Breast epithelium (tissue), 3 donors: ENCODE measurements around the gene JPH2.

Experiments
- POLR2A ChIP-seq: fragments of 450-650 bp; IDR thresholded peaks from one replicate; pipeline ENCODE4 v1.6.1; 2016; ENCODE audit warnings: antibody characterized with exemption, mild to moderate bottlenecking, moderate library complexity
- TF ChIP-seq, protein P1 (sequence below), 3 donors: fragments of 450-650 bp; IDR thresholded peaks; one replicate each; pipeline ENCODE4 v1.5.1; 2016 to 2017; ENCODE audit warnings: antibody characterized with exemption in 3 of 3, mild to moderate bottlenecking in 3 of 3, moderate library complexity in 3 of 3

DNA sequence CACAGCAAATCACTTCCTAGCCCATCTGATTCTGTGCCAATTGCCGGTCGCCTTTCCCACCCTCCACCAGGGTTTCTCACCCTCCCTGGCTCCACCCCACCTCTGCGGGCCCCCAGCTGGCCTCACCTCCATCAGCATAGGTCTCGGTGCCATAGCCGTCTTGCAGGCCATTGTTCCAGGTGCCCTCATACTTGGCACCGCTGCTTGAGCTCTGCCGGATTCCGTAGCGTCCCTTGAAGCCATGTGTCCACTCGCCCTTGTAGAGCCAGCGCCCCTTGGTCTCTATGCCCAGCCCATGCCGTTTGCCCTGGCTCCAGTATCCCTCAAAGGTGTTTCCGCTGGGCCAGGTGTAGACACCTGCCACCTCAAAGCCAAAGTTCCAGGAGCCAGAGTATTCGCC, 787 bp downstream of the JPH2 start:
- TF ChIP-seq POLR2A = no peak
- TF ChIP-seq, protein P1, sequence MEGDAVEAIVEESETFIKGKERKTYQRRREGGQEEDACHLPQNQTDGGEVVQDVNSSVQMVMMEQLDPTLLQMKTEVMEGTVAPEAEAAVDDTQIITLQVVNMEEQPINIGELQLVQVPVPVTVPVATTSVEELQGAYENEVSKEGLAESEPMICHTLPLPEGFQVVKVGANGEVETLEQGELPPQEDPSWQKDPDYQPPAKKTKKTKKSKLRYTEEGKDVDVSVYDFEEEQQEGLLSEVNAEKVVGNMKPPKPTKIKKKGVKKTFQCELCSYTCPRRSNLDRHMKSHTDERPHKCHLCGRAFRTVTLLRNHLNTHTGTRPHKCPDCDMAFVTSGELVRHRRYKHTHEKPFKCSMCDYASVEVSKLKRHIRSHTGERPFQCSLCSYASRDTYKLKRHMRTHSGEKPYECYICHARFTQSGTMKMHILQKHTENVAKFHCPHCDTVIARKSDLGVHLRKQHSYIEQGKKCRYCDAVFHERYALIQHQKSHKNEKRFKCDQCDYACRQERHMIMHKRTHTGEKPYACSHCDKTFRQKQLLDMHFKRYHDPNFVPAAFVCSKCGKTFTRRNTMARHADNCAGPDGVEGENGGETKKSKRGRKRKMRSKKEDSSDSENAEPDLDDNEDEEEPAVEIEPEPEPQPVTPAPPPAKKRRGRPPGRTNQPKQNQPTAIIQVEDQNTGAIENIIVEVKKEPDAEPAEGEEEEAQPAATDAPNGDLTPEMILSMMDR (IDR thresholded peaks at IDR 0.05) = no peak
